ENCODE results near the gene MCC.

DNA sequence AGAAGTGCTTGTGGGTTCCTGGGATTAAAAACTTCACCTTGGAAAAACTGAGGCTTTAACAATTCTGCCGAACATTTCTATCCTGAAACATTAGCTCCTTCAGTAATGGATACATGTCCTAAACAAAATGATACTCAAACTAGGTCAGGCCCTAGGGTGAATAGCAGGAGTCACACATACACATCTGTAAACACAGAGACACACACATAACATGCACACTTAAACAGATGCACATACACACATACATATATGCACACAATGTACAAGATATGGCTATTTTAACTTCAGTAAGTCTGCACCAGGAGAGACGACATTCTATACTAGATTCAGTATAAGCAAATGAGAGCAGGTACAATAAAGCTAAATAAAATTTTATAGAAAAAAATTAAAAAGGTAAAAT is 387.3 kb downstream of the MCC start:
- TF ChIP-seq YY1 (IDR thresholded peaks at IDR 0.05; ENCODE audit: insufficient read depth, insufficient read length) (no peak), ZNF274 (IDR thresholded peaks at IDR 0.05; ENCODE audit: low read depth, low read length) (no peak), SUZ12 (IDR thresholded peaks at IDR 0.05; ENCODE audit: extremely low read depth, insufficient read depth, insufficient read length) (no peak)
